Fibroblast of lung (primary cell): ENCODE measurements around the gene SLC25A20. TPM values are rescaled to one million over a fixed set of nuclear protein-coding genes. Genes with fewer than 3 reads are reported as not detected.
A peak's percentile ranks its signal among the peaks of the same experiment; 100 is the strongest.
"Not testable (repeated sequence)": the region's sequence is repeated elsewhere in the genome, so short reads cannot be mapped to it uniquely, and the experiment has no call there.

ENCODE experiments used
- DNase-seq, 2 donors: peaks; one replicate each; pipeline versions ENCODE4 v3.0.0 to v3.0.0-alpha.2; 2010; ENCODE audit warnings: low read depth in 2 of 2
- H2AFZ ChIP-seq: 2 replicates; pipeline ENCODE4 v1.5.1; 2012; ENCODE audit warnings: low read length, control low read depth, inconsistent platforms
- H3K27ac ChIP-seq: 2 replicates; pipeline ENCODE4 v1.5.1; 2011; ENCODE audit warnings: low read length, control low read depth; ENCODE audit not compliant: insufficient read depth
- H3K27me3 ChIP-seq: 2 replicates; pipeline ENCODE4 v1.5.1; 2011; ENCODE audit warnings: mild to moderate bottlenecking, low read length; ENCODE audit not compliant: control insufficient read depth, insufficient read depth
- H3K36me3 ChIP-seq: 2 replicates; pipeline ENCODE4 v1.5.1; 2011; ENCODE audit warnings: low read length; ENCODE audit not compliant: control insufficient read depth, insufficient read depth
- H3K4me1 ChIP-seq: 2 replicates; pipeline ENCODE4 v1.5.1; 2011; ENCODE audit warnings: low read length; ENCODE audit not compliant: control insufficient read depth, insufficient read depth; ENCODE audit errors: extremely low read depth
- H3K4me2 ChIP-seq: 2 replicates; pipeline ENCODE4 v1.5.1; 2011; ENCODE audit warnings: low read length, control low read depth; ENCODE audit not compliant: insufficient read depth; ENCODE audit errors: extremely low read depth
- H3K4me3 ChIP-seq, 4 experiments: fragments of 200-600 bp in 1 of 4; sonication (generic) in 1 of 4; replicated peaks in 1 of 4; 2 replicates each; pipeline ENCODE4 v1.5.1; 2011 to 2016; ENCODE audit warnings: low read length in 4 of 4, low read depth in 3 of 4, mild to moderate bottlenecking in 3 of 4, control low read depth in 2 of 4, inconsistent platforms in 1 of 4, mixed read lengths in 1 of 4; ENCODE audit not compliant: insufficient read depth in 1 of 4; ENCODE audit errors: control extremely low read depth in 1 of 4
- H3K79me2 ChIP-seq: 2 replicates; pipeline ENCODE4 v1.5.1; 2012; ENCODE audit warnings: mild to moderate bottlenecking, low read length, inconsistent platforms; ENCODE audit not compliant: control insufficient read depth, insufficient read depth
- H3K9ac ChIP-seq: 2 replicates; pipeline ENCODE4 v1.5.1; 2011; ENCODE audit warnings: mild to moderate bottlenecking, low read length, control low read depth; ENCODE audit not compliant: insufficient read depth
- H3K9me3 ChIP-seq: 2 replicates; pipeline ENCODE4 v1.5.1; 2012; ENCODE audit warnings: low read depth, low read length; ENCODE audit not compliant: control insufficient read depth, insufficient read depth
- H4K20me1 ChIP-seq: 2 replicates; pipeline ENCODE4 v1.5.1; 2011; ENCODE audit warnings: low read length; ENCODE audit not compliant: control insufficient read depth, insufficient read depth; ENCODE audit errors: extremely low read depth
- EZH2 ChIP-seq: IDR thresholded peaks from 2 replicates; pipeline ENCODE4 v1.5.1; 2012; ENCODE audit warnings: low read length, control low read depth, mild to moderate bottlenecking; ENCODE audit errors: missing control alignments
- polyA plus RNA-seq, 2 donors: library from polyadenylated mRNA; depleted of rRNA in 1 of 2; stranded (reverse) in 1 of 2; unstranded in 1 of 2; fragments of >200 nt; gene quantifications; 2 replicates each; pipeline ENCODE4 v1.2.1, GENCODE V29; 2011 to 2012; ENCODE audit warnings: missing spikeins in 1 of 2
- total RNA-seq: library from RNA; depleted of rRNA; stranded (reverse); fragments of >200 nt; gene quantifications from 2 replicates; pipeline ENCODE4 v1.2.1, GENCODE V29; 2014
- TF ChIP-seq, protein P1 (sequence below), 2 donors: IDR thresholded peaks in 1 of 2; conservative IDR thresholded peaks in 1 of 2; 1 replicate in 1 of 2; 2 replicates in 1 of 2; pipeline ENCODE4 v1.5.1; 2011 to 2012; ENCODE audit warnings: low read length in 2 of 2, control low read depth in 1 of 2, inconsistent platforms in 1 of 2, low read depth in 1 of 2, mild to moderate bottlenecking in 1 of 2

SLC25A20 gene
- total and polyA plus RNA-seq, 2 donors (not counting 1 experiment from before 2014, with no cell fraction given) = 25.1 to 40.3 TPM

DNA sequence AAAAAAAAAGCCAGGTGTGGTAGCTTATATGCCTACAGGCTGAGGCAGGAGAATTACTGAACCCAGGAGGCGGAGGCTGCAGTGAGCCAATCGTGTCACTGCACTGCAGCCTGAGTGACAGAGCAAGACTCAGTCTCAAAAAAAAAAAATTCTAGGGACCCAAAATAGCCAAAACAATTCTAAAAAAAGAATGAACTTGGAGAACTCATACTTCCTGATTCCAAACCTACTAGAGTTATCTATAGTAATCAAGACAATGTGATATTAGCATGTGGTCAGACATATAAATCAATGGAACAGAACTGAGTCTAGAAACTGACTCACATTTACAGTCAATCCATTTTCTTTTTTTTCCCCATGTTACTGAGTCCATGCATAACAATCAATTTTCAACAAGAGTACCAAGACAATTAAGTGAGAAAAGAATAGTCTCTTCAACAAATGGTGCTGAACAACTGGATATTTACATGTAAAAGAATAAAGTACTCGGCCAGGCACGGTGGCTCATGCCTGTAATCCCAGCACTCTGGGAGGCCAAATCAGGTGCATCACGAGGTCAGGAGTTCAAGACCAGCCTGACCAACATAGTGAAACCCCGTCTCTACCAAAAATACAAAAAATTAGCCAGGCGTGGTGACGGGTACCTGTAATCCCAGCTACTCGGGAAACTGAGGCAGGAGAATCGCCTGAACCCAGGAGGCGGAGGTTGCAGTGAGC lies 62.9 kb downstream of the SLC25A20 start:
- H3K9me3 ChIP-seq = no peaks in the 10 kb centered on the region
- DNase-seq = peak in 1 of 2 donors; percentile 18
- no peaks in the 10 kb centered on the region for H4K20me1 ChIP-seq

DNA sequence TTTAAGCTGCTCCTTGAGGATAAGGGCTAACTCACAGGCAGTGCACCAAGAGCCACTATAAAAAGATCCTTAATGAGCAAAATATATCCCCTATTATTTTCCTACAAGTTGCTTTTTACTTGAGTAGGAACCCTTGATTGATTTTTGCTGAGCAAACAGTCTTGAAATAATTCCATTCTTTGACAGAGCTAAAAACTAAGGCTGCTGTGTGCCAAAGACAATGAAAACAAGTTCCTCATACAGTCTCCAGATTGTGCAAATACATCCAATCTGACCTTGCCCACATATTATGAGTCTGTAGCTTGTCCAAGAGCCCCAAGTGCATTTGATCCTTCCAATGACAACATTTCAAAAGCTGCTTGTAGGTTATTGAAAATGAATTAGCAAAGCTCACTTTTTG lies 66.0 kb downstream of the SLC25A20 start:
- H3K27ac ChIP-seq = no peak overlapping the region
- H3K4me1 ChIP-seq = no peaks in the 10 kb centered on the region
- DNase-seq = peak in 1 of 2 donors; percentile 17
- H3K9me3 ChIP-seq = no peaks in the 10 kb centered on the region
- no peak overlapping the region for H3K4me3 ChIP-seq
- H2AFZ ChIP-seq = no peak overlapping the region
- H3K36me3 ChIP-seq = no peaks in the 10 kb centered on the region
- no peak overlapping the region for H3K9ac ChIP-seq
- no peak overlapping the region for H3K4me2 ChIP-seq
- TF ChIP-seq, protein P1, sequence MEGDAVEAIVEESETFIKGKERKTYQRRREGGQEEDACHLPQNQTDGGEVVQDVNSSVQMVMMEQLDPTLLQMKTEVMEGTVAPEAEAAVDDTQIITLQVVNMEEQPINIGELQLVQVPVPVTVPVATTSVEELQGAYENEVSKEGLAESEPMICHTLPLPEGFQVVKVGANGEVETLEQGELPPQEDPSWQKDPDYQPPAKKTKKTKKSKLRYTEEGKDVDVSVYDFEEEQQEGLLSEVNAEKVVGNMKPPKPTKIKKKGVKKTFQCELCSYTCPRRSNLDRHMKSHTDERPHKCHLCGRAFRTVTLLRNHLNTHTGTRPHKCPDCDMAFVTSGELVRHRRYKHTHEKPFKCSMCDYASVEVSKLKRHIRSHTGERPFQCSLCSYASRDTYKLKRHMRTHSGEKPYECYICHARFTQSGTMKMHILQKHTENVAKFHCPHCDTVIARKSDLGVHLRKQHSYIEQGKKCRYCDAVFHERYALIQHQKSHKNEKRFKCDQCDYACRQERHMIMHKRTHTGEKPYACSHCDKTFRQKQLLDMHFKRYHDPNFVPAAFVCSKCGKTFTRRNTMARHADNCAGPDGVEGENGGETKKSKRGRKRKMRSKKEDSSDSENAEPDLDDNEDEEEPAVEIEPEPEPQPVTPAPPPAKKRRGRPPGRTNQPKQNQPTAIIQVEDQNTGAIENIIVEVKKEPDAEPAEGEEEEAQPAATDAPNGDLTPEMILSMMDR (conservative IDR thresholded peaks at IDR 0.05 in 1 of 2, IDR thresholded peaks at IDR 0.05 in 1 of 2; ENCODE audit: low read depth in 1 of 2, low read length in 2 of 2) = no peak
- no peak for TF ChIP-seq EZH2
- no peaks in the 10 kb centered on the region for H4K20me1 ChIP-seq
- peaks cover 14% of the 10 kb centered on the region for H3K79me2 ChIP-seq
- no peaks in the 10 kb centered on the region for H3K27me3 ChIP-seq

More for the DNA sequence above, 62.9 kb downstream of the SLC25A20 start:
- Histone ChIP-seq H3K27me3 (no peaks in the 10 kb centered on the region), H3K79me2 (peaks cover 12% of the 10 kb centered on the region), H3K9ac (no peak overlapping the region), H3K4me2 (no peak overlapping the region), H2AFZ (no peak overlapping the region), H3K27ac (no peak overlapping the region), H3K4me3 (no peak overlapping the region), H3K4me1 (no peaks in the 10 kb centered on the region), H3K36me3 (no peaks in the 10 kb centered on the region)
- TF ChIP-seq, protein P1 (conservative IDR thresholded peaks at IDR 0.05 in 1 of 2, IDR thresholded peaks at IDR 0.05 in 1 of 2; ENCODE audit: low read depth in 1 of 2, low read length in 2 of 2) = no peak
- TF ChIP-seq EZH2 = no peak

DNA sequence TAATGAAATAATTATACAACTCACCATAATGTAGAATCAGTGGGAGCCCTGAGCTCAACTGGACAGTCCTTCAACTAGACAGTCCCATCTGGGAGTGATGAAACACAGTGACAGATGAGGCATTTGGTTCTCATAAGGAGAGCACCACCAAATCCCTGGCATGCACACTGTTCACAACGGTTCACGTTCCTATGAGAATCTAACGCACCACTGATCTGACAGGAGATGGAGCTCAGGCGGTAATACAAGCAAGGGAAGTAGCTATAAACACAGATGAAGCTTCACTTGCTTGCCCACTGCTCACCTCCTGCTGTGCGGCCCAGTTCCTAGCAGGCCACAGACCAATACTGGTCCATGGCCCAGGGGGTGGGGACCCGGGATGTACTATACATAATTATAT lies 68.0 kb downstream of the SLC25A20 start:
- no peak for TF ChIP-seq EZH2
- TF ChIP-seq, protein P1 (conservative IDR thresholded peaks at IDR 0.05 in 1 of 2, IDR thresholded peaks at IDR 0.05 in 1 of 2; ENCODE audit: low read depth in 1 of 2, low read length in 2 of 2) = no peak
- Histone ChIP-seq H3K4me3 (no peak overlapping the region), H3K9ac (no peak overlapping the region), H4K20me1 (no peaks in the 10 kb centered on the region), H2AFZ (no peak overlapping the region), H3K9me3 (no peaks in the 10 kb centered on the region), H3K4me1 (peaks cover 2% of the 10 kb centered on the region), H3K27ac (no peak overlapping the region), H3K27me3 (no peaks in the 10 kb centered on the region), H3K36me3 (no peaks in the 10 kb centered on the region), H3K4me2 (no peak overlapping the region), H3K79me2 (peaks cover 16% of the 10 kb centered on the region)
- DNase-seq = no peak

DNA sequence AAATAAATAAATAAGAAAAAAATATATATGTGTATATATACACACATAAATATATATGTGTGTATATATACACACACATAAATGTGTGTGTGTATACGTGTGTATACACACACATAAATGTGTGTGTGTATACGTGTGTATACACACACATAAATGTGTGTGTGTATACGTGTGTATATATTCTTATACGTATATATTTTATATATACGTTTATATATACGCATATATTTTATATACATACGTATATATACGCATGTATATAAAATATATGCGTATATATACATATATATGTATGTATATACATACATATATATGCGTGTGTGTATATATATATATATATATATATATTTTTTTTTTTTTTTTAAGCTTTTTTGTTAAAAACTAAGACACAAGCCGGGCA lies 69.2 kb downstream of the SLC25A20 start:
- H3K27ac ChIP-seq, H3K4me2 ChIP-seq, H3K9ac ChIP-seq, H3K4me3 ChIP-seq, H3K4me1 ChIP-seq, H2AFZ ChIP-seq, H3K27me3 ChIP-seq, H3K36me3 ChIP-seq, H4K20me1 ChIP-seq, H3K9me3 ChIP-seq, DNase-seq: not testable (repeated sequence)
- H3K79me2 ChIP-seq = peaks cover 19% of the 10 kb centered on the region
